ENCODE results near the gene MRPS10.
"Not testable (repeated sequence)": the region's sequence is repeated elsewhere in the genome, so short reads cannot be mapped to it uniquely, and the experiment has no call there.

Gene MRPS10

DNA sequence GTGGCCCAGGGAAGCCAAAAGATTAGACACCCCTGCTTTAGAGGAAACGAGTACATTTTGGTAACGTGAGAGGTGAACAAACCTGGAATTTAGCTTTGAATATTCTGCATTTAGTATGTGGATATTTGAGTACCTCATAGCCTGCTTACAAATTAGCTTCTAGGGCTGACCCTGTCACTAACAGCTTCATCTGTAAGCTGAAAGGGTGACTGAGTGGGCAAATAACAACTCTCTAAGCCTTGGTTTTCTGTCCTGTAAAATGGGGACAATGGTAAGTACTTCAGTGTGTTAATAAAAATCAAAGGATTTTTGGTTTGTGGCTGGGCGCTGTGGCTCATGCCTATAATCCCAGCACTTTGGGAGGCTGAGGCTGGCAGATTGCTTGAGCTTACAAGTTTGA lies 14.5 kb downstream of the MRPS10 start:
- no peak for DNase-seq

DNA sequence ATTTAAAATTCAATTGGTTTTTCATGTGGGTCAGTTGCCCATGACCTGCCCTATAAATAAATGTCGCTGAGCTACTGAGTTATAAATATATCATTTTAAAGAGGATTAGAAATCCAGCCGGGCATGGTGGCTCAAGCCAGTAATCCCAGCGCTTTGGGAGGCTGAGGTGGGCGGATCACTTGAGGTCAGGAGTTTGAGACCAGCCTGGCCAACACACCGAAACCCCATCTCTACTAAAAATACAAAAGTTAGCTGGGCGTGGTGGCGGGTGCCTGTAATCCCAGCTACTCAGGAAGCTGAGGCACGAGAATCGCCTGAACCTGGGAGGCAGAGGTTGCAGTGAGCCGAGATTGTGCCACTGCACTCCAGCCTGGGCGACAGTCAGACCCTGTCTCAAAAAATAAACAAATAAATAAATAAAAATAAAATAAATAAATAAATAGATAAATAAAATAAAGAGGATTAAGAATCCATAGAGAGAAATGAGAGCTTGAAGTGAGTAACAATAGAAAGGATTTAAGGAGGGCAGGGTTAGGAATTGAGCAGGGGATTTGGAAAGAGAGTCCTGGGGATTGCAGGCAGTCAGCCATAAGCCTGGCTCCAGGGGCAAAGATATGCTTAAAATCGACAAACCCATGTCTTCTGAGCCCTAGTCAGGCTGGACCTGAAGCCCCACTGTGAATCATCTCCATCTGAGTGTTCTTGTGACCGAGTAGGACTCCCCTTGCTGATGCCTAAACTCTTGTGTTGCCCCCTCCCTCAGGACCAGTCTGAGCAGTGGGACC lies 15.3 kb downstream of the MRPS10 start:
- DNase-seq, result not testable (repeated sequence)

DNA sequence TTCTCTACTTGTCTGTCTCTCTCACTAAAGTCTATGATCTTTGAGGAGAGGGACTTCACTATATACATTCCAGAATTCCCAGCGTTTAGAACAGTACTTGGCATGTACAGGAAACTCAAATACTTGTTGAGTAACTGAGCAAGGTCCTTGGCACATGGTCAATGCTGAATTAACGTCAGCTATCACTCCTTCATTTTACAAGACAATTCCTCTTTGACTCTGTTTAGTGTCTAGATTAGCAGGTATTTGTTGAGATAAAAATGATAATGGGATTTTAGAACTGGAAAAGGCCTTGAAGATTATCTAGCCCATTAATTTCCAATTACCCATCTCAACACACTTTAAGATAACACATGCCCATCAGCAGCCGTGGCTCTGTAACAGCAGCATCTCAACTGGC lies 16.3 kb downstream of the MRPS10 start:
- no peak for DNase-seq

DNA sequence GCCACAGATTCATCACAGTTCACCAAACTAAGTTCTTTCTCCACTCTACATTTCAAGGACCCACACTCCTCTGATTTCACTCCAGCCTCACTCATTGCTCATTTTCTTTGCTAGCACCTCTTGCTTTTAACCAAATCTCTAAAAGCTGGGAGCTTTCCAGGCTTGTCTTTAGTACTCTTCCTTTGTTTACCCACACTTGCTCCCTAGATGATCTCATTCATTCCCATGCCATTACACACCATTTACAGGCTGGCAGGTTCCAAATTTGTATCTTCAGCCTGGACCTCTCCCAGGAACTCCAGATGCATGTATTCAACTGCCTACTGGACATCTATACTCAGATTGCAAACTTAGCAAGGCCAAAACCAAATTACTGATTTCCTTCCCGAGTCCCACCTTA lies 17.6 kb downstream of the MRPS10 start:
- DNase-seq, result no peak

DNA sequence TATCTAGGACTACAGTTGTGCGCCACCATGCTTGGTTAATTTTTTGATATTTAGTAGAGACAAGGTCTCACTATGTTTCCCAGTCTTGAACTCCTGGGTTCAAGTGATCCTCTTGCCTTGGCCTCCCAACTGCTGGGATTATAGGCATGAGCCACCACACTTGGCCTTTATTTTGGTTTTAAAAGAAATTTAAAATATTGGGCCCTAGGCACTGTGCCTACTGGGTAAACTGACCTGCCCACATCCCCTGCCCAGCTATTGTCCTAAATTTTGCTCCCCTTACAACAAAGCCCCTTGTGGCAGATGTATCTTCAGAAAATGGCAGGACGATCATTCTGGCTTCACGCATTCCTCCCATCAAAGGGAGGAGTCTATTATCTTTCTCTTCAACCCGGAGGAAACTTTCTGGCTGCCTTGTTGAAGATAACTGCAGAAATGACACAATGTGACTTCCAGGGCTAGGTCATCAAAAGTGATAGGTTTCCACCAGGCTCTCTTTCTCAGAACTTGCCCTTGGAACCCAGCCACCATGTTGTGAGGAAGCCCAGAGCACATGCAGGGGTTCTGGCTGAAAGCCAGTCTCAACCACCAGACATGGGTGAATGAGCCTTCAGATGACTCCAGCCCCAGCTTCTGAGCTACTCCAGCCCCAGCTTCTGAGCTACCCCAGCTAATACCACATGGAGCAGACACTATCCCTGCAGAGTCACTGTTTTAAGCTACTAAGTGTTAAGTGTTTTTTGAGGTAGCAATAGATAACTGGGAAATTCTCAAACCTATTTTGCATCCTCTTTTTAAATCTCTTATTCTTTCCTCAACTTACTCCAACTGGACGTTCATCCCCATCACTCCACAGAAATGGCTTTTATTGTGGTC lies 18.3 kb downstream of the MRPS10 start:
- no peak for DNase-seq

DNA sequence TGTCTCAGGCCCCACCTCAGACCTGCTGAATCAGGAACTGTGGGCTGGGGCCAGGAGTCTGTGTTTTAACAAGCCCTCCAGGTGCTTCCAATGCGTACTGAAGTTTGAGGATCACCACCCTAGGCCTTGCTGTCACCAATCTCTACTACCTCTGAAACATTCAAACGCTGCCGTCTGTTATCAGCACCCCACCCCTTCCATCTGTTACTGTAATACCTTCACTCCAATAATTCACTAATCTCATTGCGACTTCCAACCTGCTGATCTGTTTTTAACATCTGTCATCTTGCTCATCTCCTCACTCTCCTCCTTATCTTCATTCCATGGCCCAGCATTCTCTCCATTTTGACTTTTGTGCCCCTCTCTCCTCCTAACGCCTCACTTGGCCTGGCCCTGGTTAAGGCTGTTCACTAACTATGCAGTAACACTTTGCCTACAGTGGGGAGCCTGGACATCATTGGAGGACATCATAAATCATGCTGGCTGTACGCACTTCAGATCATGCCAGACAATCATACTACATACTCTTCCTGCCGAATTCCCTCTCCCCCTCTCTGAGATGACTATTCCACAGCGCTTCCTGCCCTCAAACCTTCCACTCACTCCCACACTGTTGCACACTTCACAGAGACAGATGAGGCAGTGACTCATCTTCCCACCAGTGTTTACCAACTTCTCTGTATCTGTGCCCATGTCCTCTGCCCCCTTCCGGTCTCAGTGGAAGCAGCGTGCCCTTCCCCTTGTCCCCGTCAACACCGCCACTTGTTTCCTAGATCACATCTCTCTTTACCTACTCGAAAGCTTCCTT lies 19.9 kb downstream of the MRPS10 start:
- no peak for DNase-seq

DNA sequence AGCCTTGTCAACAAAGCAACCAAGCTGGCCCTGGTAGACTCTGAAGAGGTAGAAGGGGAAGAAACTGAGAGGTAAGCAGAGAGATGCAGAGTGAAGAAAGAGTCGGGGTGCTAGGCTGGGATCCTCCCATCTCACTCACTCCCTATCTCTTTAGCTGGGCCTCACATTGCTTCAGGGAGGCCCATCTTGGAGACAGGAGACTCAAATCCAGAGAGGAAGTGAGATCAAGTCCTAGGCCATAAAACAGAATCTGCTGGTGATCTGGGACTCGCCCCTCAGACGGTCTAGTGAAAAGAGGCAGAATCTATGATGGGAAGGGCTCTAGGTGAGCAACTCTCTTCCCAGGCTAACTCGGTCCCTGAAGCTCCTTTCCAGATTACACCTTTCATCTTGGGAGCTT lies 22.2 kb downstream of the MRPS10 start:
- DNase-seq, result no peak

DNA sequence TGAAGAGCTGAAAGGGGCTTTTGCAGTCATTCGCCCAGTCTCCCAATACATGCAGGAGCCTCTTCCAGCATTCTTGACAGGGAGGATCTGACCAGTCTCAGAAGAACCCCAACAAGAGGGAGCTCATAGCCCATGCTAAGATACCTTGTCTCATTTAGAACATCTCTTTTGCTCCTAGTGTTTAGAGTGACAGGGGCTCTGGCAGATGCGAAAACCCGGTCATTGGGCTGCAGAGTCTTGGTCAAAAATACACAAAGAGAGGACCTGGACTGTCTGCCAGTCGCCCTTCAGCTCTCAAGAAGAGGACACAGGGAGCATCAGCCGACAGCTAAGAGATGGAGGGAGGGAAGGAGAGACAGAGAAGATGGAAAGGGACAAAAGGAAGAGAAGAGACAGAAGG lies 23.6 kb downstream of the MRPS10 start:
- DNase-seq, result no peak

DNA sequence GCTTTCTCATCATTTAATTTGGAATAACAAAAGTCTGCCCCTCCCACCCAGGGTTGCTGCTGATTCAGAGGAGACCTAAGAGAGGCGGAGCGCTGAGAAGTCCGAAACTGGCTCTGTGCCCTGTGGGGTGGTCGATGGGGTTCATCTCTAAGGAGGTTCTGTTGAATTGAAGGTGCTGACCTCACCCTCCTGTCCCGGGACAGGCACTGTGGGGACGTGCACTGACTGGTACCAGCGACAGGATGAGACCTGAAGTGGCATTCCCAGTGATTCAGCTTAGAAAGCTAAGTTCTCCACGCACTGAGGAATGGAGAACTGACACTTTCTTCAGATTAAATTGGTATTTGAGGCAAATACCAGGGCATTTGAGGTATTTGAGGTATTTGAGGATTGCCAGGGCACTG lies 24.2 kb downstream of the MRPS10 start:
- DNase-seq, result no peak

DNA sequence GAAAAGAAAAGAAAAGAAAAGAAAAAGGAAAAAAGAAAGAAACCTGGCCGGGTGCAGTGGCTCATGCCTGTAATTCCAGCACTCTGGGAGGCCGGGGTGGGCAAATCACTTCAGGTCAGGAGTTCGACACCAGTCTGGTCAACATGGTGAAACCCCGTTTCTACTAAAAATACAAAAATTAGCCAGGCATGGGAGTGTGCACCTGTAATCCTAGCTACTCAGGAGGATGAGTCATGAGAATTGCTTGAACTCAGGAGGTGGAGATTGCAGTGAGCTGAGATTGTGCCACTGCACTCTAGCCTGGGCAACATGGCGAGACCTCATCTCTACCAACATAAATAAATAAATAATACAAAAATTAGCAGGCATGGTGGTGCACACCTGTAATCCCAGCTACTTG lies 25.3 kb downstream of the MRPS10 start:
- not testable (repeated sequence) for DNase-seq

DNA sequence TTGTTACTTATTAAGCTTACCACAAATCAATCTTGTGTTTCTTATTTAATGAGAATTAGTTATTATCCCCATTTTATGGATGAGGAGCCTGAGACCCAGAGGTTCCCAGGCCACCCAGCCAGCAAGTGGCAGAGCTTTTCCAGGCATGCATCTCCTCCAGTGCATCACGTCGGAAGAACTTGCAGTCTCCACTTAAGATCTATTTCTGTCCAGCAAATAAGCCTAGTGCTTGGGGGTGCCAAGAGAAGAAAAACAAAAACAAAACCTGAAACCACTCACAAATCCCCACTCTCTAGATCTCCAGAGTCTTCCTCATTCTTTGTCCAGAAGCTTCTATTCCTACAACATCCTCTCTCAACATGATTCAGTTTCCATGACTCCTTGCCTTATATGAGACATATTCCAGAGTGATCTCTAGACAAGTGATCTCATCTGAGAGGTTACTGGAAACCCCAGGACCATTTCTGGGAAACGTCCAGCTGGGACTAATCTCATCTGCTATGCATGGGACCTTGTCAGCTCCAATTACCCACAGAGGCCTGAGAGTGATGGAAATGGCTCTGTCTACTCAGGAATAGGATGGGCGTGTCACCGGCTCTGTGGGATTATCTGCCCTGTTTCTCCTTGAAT lies 27.0 kb downstream of the MRPS10 start:
- DNase-seq, result no peak

DNA sequence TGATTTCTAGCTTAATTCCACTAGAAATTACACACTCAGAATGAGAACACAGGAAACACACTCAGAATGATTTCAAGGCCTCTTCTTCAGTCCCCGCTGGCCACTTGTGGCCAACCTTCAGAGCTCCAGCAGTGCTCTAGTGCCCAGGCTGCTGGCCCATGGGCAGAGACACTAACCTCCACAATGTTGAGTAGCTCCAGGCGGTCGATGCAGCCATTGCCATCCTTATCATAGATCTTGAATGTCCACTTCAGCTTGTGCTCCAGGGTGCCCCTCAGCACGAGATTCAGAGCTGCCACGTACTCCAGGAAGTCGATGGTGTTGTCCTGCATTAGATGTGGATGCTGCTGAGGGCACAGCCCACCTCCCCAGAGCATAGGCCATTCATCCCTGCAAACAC lies 29.3 kb downstream of the MRPS10 start:
- no peak for DNase-seq

DNA sequence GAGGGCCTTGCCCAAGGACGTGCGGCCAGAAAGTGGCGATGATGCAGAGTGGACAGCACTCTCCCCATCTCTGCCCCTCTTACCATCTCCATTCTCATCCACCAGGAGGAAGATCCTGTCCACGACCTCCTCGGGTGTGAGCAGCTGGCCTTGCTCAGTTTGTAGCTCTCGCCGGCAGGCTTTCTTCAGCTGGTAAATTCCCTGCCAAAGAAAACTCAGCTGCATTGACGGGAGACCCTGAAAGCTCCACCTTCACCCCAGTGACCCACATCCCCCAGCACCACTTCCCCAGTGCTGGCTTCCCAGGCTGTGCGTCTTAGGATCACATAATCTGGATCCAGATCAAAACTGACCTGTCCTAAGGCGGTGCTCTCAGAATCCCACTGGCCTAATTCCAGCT lies 32.1 kb downstream of the MRPS10 start:
- DNase-seq, result no peak

DNA sequence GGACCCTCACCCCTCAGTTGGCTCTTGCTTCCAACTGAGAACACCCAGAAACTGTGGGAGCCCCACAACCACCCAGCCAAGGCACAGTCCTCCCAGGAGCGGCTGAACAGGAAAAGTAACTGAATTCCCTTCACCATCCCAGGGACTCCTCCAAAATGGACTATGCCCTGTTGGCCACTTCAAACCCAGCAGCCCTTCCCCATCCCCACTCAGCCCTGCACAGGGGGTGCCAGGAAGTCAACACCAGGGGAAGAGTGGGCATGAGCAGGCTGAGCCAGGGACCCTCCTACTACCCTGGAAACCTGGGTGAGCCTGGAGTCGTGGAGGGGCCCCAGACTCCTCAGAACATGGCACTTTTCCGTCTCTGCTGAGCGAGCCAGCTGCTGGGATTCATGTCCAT lies 33.2 kb downstream of the MRPS10 start:
- DNase-seq, result no peak

DNA sequence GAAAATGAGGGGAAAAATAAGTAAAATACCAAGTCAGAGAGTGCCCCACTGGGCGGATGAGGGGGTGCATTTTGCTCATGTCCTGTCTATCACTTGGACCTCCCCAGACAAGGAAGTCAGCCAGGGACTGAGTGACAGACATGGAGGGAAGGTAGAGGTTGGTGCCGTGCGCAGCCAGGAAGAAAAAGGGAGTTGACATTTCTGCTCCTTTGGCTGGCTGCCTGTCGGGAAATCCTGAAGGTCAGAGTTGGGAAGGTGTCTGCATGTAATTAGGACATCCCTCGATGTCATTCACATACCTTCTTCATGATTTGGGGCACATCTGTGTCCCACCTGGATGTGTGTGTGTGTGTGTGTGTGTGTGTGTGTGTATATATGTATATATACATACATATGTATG lies 35.6 kb downstream of the MRPS10 start:
- no peak for DNase-seq

DNA sequence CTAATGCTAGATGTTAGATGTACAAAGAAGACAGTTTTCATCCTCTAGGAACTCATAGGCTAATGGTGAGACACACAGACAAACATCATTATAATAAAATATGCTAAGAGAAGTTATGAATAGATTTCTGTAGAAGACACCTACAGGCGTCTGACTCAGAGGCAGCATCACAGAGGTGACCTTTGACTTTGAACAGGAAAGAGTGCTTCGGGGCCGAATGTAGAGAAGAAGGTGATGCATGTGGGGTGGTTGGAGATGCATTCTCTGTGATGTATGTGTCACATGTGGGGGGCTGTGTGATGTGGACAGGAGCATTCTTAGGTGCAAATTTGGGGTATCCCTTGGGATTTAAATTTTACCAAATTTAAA lies 37.7 kb downstream of the MRPS10 start:
- DNase-seq, result no peak

DNA sequence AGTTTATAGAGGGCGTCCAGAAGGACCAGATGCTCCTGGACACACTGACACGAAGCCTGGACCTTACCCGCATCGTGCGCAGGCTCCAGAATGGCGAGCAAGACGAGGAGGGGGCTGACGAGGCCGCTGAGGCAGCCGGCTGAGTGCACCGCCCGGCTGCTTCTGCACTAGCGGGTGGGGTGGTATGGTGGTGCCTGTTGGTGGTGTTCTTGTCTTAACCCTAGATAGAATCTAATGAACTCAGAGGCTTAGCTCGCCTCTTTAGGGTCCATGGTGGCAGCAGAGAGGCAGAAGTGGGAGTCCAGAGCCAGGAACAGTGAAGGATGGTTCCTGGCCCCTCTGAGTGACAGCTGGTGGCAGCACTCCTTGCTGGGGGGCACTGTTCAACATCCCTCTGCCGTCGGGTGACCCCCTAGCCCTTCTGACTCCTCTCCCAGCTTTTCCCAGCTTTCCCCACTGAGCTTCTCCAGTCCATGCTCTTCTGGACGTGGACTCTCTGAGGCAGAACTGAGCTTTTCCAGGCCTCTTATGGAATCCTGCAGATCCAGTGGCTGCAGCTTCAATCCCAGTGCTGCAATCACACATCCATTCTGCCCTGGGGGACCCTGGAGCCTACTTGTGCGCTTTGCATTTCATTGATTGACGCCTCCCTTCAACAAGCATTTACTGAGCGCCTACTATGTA lies 38.3 kb downstream of the MRPS10 start:
- DNase-seq, result no peak

DNA sequence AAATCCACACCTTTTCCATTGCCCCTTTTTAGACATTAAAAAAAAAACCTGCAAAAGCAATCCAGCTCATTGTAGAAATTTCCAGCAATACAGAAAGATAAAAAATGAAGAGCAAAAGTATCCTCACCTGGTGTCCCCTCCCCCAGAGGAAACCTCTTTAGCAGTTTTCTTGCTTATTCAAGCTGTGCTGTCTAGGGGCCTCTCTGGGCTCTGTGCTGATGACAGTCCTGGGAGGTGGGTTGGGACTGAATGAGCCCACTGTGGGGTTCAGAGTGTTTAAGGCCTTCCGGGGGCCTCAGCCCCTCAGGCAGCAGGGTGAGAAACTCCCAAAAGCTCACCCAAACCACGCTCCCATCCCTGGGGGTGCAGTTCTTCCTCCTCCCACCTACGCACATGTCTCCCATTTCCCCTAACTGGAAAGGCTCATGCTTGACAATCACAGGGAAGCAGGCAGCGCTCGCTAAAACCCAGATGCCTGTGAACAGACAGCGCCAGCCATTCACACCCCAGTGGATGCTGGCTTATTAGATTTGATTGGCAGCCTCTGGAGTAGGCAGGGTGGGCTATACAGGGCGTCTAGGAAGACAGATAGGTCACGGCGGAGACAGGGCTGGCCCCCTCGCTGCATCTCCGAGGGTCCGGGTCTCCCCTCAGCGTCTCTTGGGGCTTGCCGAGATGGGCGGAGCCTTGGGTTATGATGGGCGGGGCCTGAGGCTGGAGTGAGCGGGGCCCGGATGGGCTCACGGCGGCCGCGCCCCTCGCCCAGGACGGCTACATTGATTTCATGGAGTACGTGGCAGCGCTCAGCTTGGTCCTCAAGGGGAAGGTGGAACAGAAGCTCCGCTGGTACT lies 39.9 kb downstream of the MRPS10 start:
- DNase-seq, result no peak

DNA sequence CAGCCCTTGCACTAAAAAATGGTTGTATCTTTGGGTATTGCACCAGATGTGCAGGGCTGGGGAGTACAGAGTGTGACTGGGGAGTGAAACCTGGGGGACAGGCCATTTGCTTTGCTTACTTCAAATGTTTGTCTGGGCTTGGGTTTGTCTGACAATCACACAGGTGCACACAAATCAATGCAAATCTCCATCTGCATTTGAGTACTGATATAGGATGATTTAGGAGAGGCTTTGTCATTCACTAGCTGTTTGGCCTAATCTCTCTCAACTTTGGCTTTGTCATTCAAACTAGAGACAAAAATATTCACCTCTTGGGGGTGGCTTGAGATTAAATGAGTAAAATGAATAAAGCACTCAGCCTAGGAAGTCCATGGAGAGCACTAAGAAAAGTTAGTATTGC lies 40.7 kb downstream of the MRPS10 start:
- DNase-seq, result no peak

DNA sequence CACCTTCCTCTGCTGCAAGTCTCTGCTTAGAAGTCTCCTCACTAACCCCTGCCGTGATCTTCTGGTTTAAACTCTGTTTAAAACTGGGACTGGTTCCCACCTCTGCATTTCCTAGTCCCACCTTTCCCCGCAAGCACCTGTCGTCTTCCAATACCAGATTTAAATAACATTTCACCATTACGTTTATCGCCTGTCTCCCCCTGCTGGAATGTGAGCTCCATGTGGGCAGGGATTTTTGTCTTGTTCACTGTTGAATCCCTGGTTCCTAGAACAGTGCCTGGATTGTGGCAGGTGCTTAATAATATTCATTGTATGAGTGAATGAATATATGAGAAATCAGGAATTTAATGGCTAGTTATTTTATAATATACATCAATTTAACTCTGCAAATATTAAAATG lies 41.8 kb downstream of the MRPS10 start:
- no peak for DNase-seq

DNA sequence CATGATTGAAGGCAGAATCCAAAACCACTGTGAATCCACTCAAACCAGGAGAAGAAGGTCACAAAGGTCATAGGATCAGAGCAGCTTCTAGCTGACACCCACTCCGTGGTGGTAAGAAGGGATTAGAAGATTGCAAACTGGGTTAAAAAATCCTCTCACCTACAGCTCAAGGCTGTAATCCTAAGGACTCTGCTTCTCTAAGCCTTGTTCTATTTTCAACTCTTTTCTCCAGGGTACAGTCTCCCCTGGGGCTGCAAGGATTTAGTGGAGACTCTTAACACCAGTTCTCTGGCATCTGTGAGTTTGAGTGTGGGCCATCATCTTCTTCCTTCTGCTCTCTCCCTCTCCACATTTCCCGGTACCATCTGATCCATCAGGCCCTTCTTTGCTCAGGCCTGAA lies 44.6 kb downstream of the MRPS10 start, which contains the start of gene GUCA1A:
TSS of gene GUCA1A (plus strand) at position 264 of the 400 bp plus-strand sequence. CDS start 250 bp downstream, outside the sequence.
- no peak for DNase-seq

Measured in NCI-H1436 treated with DMSO at 0.1 percent for 48 hours (cell line).